RWPE1 (cell line): ENCODE measurements around the gene RALGAPB.

Experiments used
- CTCF ChIA-PET: fragments of 350-600 bp; sonication (Branson Sonifier 250); formaldehyde crosslinking; extraction: SDS; loops from one replicate; lab custom pipeline; 2021; lab: Yijun Ruan, JAX
- POLR2A ChIA-PET: fragments of 400-600 bp; formaldehyde crosslinking; extraction: SDS; loops from one replicate; lab custom pipeline; 2020; ENCODE audit warnings: antibody characterized with exemption; ENCODE audit not compliant: low non-redundant PET; lab: Yijun Ruan, JAX
- DNase-seq: peaks from one replicate; pipeline ENCODE4 v3.0.0; 2012; ENCODE audit warnings: low spot score
- H3K27ac ChIP-seq: fragments of 450-650 bp; 2 replicates; pipeline ENCODE4 v1.5.1; 2017
- CTCF ChIP-seq: fragments of 450-650 bp; conservative IDR thresholded peaks from 2 replicates; pipeline ENCODE4 v1.5.1; 2017; ENCODE audit warnings: low read depth, mild to moderate bottlenecking

Gene RALGAPB

DNA sequence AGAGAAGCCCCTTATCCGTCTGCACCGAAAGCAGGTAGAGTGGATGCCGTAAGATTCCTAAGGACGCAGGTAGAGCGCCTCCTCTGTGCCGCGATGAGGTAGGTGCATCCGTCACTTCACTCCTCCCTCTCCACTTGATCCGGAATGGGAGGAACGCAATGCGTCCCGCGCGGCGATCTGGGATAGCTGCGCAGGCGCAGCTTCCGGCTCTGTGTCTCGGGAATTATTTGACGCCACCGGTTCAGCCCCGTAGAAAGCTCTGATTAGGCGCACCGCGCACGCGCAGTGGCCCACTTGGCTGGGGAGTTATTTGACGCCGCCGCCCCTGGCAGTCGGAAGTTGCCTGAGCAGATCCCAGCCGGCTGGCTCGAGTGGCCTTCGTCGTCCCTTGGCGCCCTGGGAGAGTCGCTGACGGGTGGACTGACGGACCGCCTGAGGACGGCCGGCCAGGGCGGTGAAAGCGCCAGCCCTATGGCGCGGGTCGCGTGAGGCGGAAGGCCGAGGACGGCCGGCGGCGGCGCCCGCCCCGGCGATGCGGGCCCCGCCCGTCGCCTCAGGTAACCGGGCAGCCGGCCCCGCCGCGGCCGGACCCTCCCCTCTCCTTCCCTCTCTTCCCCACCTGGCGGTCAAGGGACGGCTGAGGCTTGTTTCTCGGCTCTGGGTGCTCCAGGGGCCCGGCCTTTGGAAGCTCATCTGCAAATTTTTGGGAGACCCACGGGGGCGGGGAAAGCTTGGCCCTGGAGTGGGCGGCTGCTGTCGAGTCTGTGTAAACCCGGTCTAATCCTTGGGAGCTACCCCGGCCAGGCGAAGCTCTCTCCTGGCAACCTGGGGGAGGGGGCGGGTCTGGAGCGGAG lies at the start of gene RALGAPB:
Gene RALGAPB, plus strand, starts transcription at position 331 of the 854 bp plus-strand sequence. CDS start 15,590 bp downstream, outside the sequence.
- peak; percentile 100 for DNase-seq
- H3K27ac ChIP-seq = peak within 1 kb of the TSS; percentile 84
- CTCF ChIA-PET = interaction anchor here (0.5 to 2.3 kb wide), 13 partner anchors 12 to 909 kb away, joined by 3 to 17 read pairs (median 4); partner anchors contain the start of gene SNHG17
- POLR2A ChIA-PET = interaction anchor here (1.1 to 2.2 kb wide), 4 partner anchors 19 to 42 kb away, joined by 3 to 17 read pairs (median 9); partner anchors contain the start of gene SNHG17
- TF ChIP-seq CTCF = peak; percentile 78

DNA sequence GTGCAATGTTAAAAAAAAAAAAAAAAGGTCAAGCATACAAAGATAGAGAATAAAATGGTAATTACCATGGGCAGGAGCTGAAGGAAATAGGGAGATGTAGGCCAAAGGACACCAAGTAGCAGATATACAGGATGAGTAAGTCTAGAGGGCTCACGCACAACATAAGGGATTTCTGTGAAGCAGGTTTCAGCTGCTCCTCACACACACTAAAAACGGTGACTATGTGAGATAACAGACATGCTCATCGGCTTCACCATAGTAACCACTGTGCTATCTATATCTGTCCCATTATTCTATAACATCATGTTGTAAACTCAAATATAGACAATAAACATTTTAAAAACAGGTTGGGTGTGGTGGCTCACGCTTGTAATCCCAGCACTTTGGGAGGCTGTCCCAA lies 49.1 kb upstream of the RALGAPB start:
- no peak overlapping the region for H3K27ac ChIP-seq
- POLR2A ChIA-PET = interaction anchor here (1.1 kb wide), 1 partner anchor 12 kb away, joined by 3 read pairs; the partner anchor contains the start of gene SNHG17
- TF ChIP-seq CTCF = no peak
- no peak for DNase-seq
- CTCF ChIA-PET = interaction anchor here (0.7 to 1.7 kb wide), 3 partner anchors 12 to 1041 kb away, joined by 3 to 10 read pairs (median 4); partner anchors contain the start of gene SNHG17

DNA sequence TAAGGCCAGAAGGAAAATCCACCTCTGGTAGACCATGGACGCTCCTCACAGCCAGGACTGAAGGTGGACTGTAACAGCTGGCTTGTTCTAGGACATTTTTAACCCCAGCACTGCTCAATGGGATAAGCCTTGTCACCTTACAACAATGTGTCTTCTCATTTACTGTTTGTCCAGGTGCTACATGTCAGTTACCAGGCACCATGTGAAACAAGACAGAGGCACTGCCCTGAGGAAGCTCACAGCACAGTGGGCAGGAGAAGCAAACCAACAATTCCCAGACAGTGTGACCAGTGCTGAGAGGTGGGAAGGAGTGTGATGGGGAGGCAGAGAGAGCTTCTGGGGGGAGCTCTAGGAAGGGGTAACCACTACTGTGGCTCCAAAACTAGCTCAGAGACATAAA lies 48.2 kb upstream of the RALGAPB start:
- no peak for DNase-seq
- CTCF ChIA-PET = interaction anchor here (0.6 to 1.7 kb wide), 3 partner anchors 11 to 1041 kb away, joined by 3 to 10 read pairs (median 4); partner anchors contain the start of gene SNHG17
- 0 out of 2 replicates have a peak overlapping the region, but pooled peaks have one; percentile 5 for H3K27ac ChIP-seq
- TF ChIP-seq CTCF = no peak
- POLR2A ChIA-PET = interaction anchor here (0.7 to 1.1 kb wide), 2 partner anchors 9 to 11 kb away, joined by 3 to 4 read pairs; partner anchors contain the start of gene SNHG17

DNA sequence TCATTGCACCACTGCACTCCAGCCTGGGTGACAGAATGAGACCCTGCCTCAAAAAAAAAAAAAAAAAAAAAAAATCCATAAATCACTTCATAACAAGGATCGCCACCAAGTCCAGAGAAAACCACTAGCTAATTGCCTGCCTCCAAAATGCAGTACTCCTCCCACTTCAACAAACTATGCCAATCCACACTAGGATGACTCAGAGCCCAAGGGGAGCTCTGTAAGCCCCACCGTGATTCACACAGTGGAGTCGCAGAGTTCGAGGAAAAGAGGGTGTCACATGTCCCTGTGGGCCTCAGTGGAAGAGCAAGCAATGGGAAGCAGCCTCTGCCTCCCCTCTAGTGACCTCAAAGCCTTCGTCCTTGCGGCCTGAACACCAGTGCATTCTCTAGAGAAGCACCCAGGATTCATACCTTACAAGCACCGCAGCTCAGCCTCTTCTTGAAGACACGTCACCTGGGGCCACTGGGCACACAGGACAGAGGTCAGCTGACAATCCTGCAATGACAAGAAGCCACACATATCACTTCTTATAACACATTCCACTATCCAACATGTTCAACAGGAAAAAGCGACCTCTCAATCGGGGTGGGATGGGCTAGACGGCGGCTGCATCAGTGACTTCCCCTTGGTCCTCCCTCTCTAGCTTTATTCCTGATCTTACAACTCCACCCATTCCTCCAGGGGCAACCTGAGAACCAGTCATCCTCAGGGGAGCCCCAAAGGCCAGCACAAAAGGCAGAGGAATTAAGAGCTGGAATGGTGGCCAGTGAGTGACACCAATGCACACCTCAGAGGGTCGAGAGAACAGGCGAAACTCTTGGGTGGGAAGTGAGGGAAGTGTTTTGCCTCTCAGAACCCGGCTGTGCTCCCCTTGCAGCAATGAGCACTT lies 46.4 kb upstream of the RALGAPB start:
- POLR2A ChIA-PET = interaction anchor here (0.5 to 1.2 kb wide), 4 partner anchors 15 to 463 kb away, joined by 3 to 7 read pairs (median 4); no protein-coding TSS in a partner anchor
- CTCF ChIA-PET = interaction anchor here (0.7 to 1.2 kb wide), 2 partner anchors 9 to 352 kb away, joined by 4 to 5 read pairs; partner anchors contain the start of gene SNHG17
- peak overlapping the region; percentile 54 for H3K27ac ChIP-seq
- peak; percentile 97 for DNase-seq
- no peak for TF ChIP-seq CTCF

- H3K27ac ChIP-seq = peak overlapping the region; percentile 54
- ChIA-PET CTCF (no interaction called here), POLR2A (no interaction called here)
- DNase-seq = no peak
- TF ChIP-seq CTCF = no peak
Measured at GRCh38 chr20:38427655-38428023, 45.0 kb upstream of the RALGAPB start.

- no peak for TF ChIP-seq CTCF
- CTCF ChIA-PET = interaction anchor here (0.6 to 1.3 kb wide), 2 partner anchors 20 to 53 kb away, joined by 3 read pairs; no protein-coding TSS in a partner anchor
- POLR2A ChIA-PET = no interaction called here
- DNase-seq = no peak
- peak overlapping the region; percentile 54 for H3K27ac ChIP-seq
Measured at GRCh38 chr20:38428800-38429199, 43.8 kb upstream of the RALGAPB start.
